Cardiac muscle cell (in vitro differentiated cells and primary cell): ENCODE measurements around the gene A2M. TPM values are rescaled to one million over a fixed set of nuclear protein-coding genes. Genes with fewer than 3 reads are reported as not detected.

Experiments
- DNase-seq, 2 donors: peaks; one replicate each; pipeline versions ENCODE4 v3.0.0 to v3.0.0-alpha.2; 2010 to 2017; ENCODE audit warnings: low read depth in 1 of 2, low spot score in 1 of 2
- H3K27ac ChIP-seq: fragments of 200-600 bp; sonication (generic); 2 replicates; pipeline ENCODE4 v1.5.1; 2016
- H3K27me3 ChIP-seq: fragments of 200-600 bp; sonication (generic); 2 replicates; pipeline ENCODE4 v1.6.0; 2016; ENCODE audit warnings: control low read depth
- H3K36me3 ChIP-seq: fragments of 200-600 bp; sonication (generic); 2 replicates; pipeline ENCODE4 v1.5.1; 2016; ENCODE audit warnings: control low read depth
- H3K4me1 ChIP-seq: fragments of 200-600 bp; sonication (generic); 2 replicates; pipeline ENCODE4 v1.8.1; 2017; ENCODE audit warnings: low read depth, mild to moderate bottlenecking, mixed run types
- H3K4me3 ChIP-seq: fragments of 200-600 bp; sonication (generic); 2 replicates; pipeline ENCODE4 v1.5.1; 2016; ENCODE audit warnings: mild to moderate bottlenecking
- H3K9me3 ChIP-seq: fragments of 200-600 bp; sonication (generic); 2 replicates; pipeline ENCODE4 v1.5.1; 2017; ENCODE audit warnings: low read depth, mild to moderate bottlenecking, control low read depth
- polyA plus RNA-seq: library from polyadenylated mRNA; unstranded; fragments of >200 nt; fragmentation: Nextera tagmentation; extraction: Ambion mirVana; gene quantifications from 2 replicates; pipeline ENCODE4 v1.2.1, GENCODE V29; 2016
- total RNA-seq: library from RNA; depleted of rRNA; stranded (reverse); fragments of >200 nt; gene quantifications from 2 replicates; pipeline ENCODE4 v1.2.3, GENCODE V29; 2016
- TF ChIP-seq, protein P1 (sequence below): IDR thresholded peaks from 2 replicates; pipeline ENCODE4 v1.5.1; 2012; ENCODE audit warnings: low read depth, mild to moderate bottlenecking, low read length

Gene A2M
- total and polyA plus RNA-seq, 2 experiments from 2014 or later, result 63.5 to 104 TPM

- H3K36me3 ChIP-seq, result peaks cover 2% of the 10 kb centered on the region
- H3K4me1 ChIP-seq, result no peaks in the 10 kb centered on the region
- DNase-seq, result no peak
- no peaks in the 10 kb centered on the region for H3K27me3 ChIP-seq
- no peaks in the 10 kb centered on the region for H3K9me3 ChIP-seq
- no peak overlapping the region for H3K27ac ChIP-seq
- TF ChIP-seq, protein P1, sequence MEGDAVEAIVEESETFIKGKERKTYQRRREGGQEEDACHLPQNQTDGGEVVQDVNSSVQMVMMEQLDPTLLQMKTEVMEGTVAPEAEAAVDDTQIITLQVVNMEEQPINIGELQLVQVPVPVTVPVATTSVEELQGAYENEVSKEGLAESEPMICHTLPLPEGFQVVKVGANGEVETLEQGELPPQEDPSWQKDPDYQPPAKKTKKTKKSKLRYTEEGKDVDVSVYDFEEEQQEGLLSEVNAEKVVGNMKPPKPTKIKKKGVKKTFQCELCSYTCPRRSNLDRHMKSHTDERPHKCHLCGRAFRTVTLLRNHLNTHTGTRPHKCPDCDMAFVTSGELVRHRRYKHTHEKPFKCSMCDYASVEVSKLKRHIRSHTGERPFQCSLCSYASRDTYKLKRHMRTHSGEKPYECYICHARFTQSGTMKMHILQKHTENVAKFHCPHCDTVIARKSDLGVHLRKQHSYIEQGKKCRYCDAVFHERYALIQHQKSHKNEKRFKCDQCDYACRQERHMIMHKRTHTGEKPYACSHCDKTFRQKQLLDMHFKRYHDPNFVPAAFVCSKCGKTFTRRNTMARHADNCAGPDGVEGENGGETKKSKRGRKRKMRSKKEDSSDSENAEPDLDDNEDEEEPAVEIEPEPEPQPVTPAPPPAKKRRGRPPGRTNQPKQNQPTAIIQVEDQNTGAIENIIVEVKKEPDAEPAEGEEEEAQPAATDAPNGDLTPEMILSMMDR, result no peak
- H3K4me3 ChIP-seq, result no peak overlapping the region
Observed at GRCh38 chr12:9101018-9101687, 14.6 kb downstream of the A2M start.

DNA sequence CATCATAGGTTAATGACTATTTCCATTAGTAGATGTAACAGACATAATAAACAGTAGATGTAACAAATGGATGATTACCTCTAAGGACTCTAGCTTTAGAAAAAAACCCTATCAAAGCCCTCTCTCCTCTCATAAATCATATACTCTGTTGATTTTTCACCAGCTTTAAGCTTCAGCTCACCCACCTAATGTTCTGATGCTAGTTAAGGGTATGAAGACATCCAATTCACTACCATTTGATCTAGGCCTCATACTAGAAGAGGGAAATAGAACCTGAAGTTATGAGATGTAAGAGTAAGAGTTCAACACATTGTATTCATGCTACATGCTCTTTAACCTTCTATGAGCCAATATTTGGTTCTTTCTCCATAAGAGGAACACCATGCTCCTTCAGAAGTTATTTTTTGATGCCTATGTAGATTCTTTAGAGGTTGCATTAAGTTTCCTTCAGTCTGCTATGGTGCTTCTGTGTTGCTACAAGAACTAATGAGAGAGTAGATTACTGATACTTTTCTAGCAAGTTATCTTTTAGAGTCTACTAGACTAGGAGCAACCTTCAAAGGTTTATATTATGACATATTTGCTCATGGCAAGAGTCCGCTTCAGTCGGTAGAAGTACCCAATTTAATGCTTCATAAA is 16.0 kb downstream of the A2M start:
- no peaks in the 10 kb centered on the region for H3K9me3 ChIP-seq
- H3K36me3 ChIP-seq, result peaks cover 2% of the 10 kb centered on the region
- DNase-seq, result no peak
- H3K4me3 ChIP-seq, result no peak overlapping the region
- no peaks in the 10 kb centered on the region for H3K27me3 ChIP-seq
- no peak overlapping the region for H3K27ac ChIP-seq
- TF ChIP-seq, protein P1, result no peak
- H3K4me1 ChIP-seq, result no peaks in the 10 kb centered on the region

GRCh38 chr12:9098463-9099026 is 17.2 kb downstream of the A2M start:
- H3K9me3 ChIP-seq, result no peaks in the 10 kb centered on the region
- H3K36me3 ChIP-seq, result peaks cover 2% of the 10 kb centered on the region
- no peaks in the 10 kb centered on the region for H3K4me1 ChIP-seq
- TF ChIP-seq, protein P1, result no peak
- H3K27ac ChIP-seq, result no peak overlapping the region
- no peak for DNase-seq
- no peak overlapping the region for H3K4me3 ChIP-seq
- H3K27me3 ChIP-seq, result no peaks in the 10 kb centered on the region

- no peak overlapping the region for H3K4me3 ChIP-seq
- TF ChIP-seq, protein P1, result no peak
- no peaks in the 10 kb centered on the region for H3K4me1 ChIP-seq
- DNase-seq, result no peak
- no peaks in the 10 kb centered on the region for H3K9me3 ChIP-seq
- no peaks in the 10 kb centered on the region for H3K27me3 ChIP-seq
- peaks cover 2% of the 10 kb centered on the region for H3K36me3 ChIP-seq
- no peak overlapping the region for H3K27ac ChIP-seq
Observed at GRCh38 chr12:9098115-9098452, 17.6 kb downstream of the A2M start.

DNA sequence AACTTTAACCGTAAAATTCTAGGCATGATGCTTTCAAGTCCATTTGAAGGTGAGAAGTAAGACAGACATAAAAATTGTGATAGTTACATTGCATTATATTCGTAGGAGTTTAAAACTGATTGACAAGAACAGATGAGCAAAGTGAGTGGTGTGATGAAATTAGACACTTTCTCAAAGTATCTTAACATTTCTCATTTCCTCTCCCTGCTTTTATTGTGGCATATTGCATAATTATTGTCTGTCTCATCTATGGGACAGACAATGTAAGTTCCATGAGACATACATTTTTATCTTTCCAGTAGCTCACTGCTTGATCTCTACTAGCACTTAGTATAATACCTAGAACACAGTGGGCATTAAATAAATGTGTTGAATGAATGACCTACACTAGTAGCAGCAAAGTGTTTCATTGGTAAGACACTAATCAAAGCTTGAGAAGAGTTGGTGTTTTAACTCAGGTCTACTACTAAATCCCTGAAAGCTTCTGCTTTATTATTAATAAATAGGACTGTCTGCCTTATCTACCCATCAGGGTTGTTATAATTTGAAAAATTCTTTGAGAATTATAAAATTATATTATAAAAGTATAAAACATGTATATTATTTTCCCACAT is 19.0 kb downstream of the A2M start:
- H3K27ac ChIP-seq, result no peak overlapping the region
- TF ChIP-seq, protein P1, result no peak
- no peaks in the 10 kb centered on the region for H3K4me1 ChIP-seq
- H3K27me3 ChIP-seq, result no peaks in the 10 kb centered on the region
- no peaks in the 10 kb centered on the region for H3K9me3 ChIP-seq
- H3K4me3 ChIP-seq, result no peak overlapping the region
- DNase-seq, result no peak
- H3K36me3 ChIP-seq, result peaks cover 2% of the 10 kb centered on the region
